ENCODE data around the gene ACLY.
"Not testable (repeated sequence)": the region's sequence is repeated elsewhere in the genome, so short reads cannot be mapped to it uniquely, and the experiment has no call there.

Gene ACLY

GRCh38 chr17:41912925-41913324 lies 5.8 kb downstream of the ACLY start:
- DNase-seq (ENCODE audit: low read depth in 2 of 2), result no peak

- no peak for DNase-seq (ENCODE audit: low read depth in 2 of 2)
Measured at GRCh38 chr17:41910701-41911391, 7.9 kb downstream of the ACLY start.

GRCh38 chr17:41909088-41909487 lies 9.7 kb downstream of the ACLY start:
- no peak for DNase-seq (ENCODE audit: low read depth in 2 of 2)

GRCh38 chr17:41907633-41908539 lies 10.9 kb downstream of the ACLY start:
- no peak for DNase-seq (ENCODE audit: low read depth in 2 of 2)

GRCh38 chr17:41907185-41907556 lies 11.6 kb downstream of the ACLY start:
- no peak for DNase-seq (ENCODE audit: low read depth in 2 of 2)

GRCh38 chr17:41906465-41907184 lies 12.1 kb downstream of the ACLY start:
- DNase-seq (ENCODE audit: low read depth in 2 of 2), result no peak

- no peak for DNase-seq (ENCODE audit: low read depth in 2 of 2)
Measured at GRCh38 chr17:41905172-41905571, 13.6 kb downstream of the ACLY start.

GRCh38 chr17:41904242-41904841 lies 14.4 kb downstream of the ACLY start:
- no peak for DNase-seq (ENCODE audit: low read depth in 2 of 2)

GRCh38 chr17:41901646-41902045 lies 17.1 kb downstream of the ACLY start:
- DNase-seq (ENCODE audit: low read depth in 2 of 2), result no peak

- DNase-seq (ENCODE audit: low read depth in 2 of 2), result no peak
Measured at GRCh38 chr17:41896726-41897125, 22.0 kb downstream of the ACLY start.

- DNase-seq (ENCODE audit: low read depth in 2 of 2), result no peak
Measured at GRCh38 chr17:41895617-41896016, 23.1 kb downstream of the ACLY start.

- no peak for DNase-seq (ENCODE audit: low read depth in 2 of 2)
Measured at GRCh38 chr17:41894791-41895331, 23.9 kb downstream of the ACLY start.

GRCh38 chr17:41893384-41893783 lies 25.4 kb downstream of the ACLY start:
- no peak for DNase-seq (ENCODE audit: low read depth in 2 of 2)

GRCh38 chr17:41892021-41892376 lies 26.8 kb downstream of the ACLY start:
- no peak for DNase-seq (ENCODE audit: low read depth in 2 of 2)

- DNase-seq (ENCODE audit: low read depth in 2 of 2), result no peak
Measured at GRCh38 chr17:41891135-41892020, 27.4 kb downstream of the ACLY start.

- DNase-seq (ENCODE audit: low read depth in 2 of 2), result no peak
Measured at GRCh38 chr17:41888332-41888965, 30.3 kb downstream of the ACLY start.

- DNase-seq (ENCODE audit: low read depth in 2 of 2), result no peak
Measured at GRCh38 chr17:41885733-41886132, 33.0 kb downstream of the ACLY start.

- no peak for DNase-seq (ENCODE audit: low read depth in 2 of 2)
Measured at GRCh38 chr17:41882756-41883155, 36.0 kb downstream of the ACLY start.

GRCh38 chr17:41880130-41880529 lies 38.6 kb downstream of the ACLY start:
- no peak for DNase-seq (ENCODE audit: low read depth in 2 of 2)

- DNase-seq (ENCODE audit: low read depth in 2 of 2), result not testable (repeated sequence)
Measured at GRCh38 chr17:41874293-41874670, 44.5 kb downstream of the ACLY start.

All from stimulated activated CD8-positive, alpha-beta memory T cell treated with anti-CD3 and anti-CD28 coated beads, Interleukin-7, amount 100 ng/mL, for 4 hours (primary cell).